Peyer's patch (tissue), 4 donors: Measurements from ENCODE around the gene PPFIA1. TPM values are rescaled to one million over a fixed set of nuclear protein-coding genes. Genes with fewer than 3 reads are reported as not detected.

Experiments
- DNase-seq, 3 donors: peaks; one replicate each; pipeline ENCODE4 v3.0.0-alpha.2; 2017 to 2019
- H3K27ac ChIP-seq, 4 donors: fragments of 200-600 bp; sonication (generic); one replicate each; pipeline ENCODE4 v1.5.1; 2016 to 2019
- H3K27me3 ChIP-seq, 2 donors: fragments of 200-600 bp; sonication (generic); one replicate each; pipeline ENCODE4 v1.5.1; 2019
- H3K36me3 ChIP-seq, 3 donors: fragments of 200-600 bp; sonication (generic); one replicate each; pipeline ENCODE4 v1.5.1; 2016 to 2019
- H3K4me1 ChIP-seq, 4 donors: fragments of 200-600 bp; sonication (generic); one replicate each; pipeline ENCODE4 v1.5.1; 2016 to 2019
- H3K4me3 ChIP-seq, 4 donors: fragments of 200-600 bp; sonication (generic); 1 replicate in 3 of 4; 2 replicates in 1 of 4; pipeline ENCODE4 v1.5.1; 2016 to 2019; ENCODE audit warnings: mild to moderate bottlenecking in 1 of 4
- H3K9me3 ChIP-seq, 4 donors: fragments of 200-600 bp; sonication (generic); one replicate each; pipeline ENCODE4 v1.5.1; 2016 to 2019; ENCODE audit warnings: mild to moderate bottlenecking in 1 of 4
- POLR2A ChIP-seq, 2 donors: fragments of 450-650 bp; IDR thresholded peaks; one replicate each; pipeline ENCODE4 v1.5.1; 2017; ENCODE audit warnings: antibody characterized with exemption in 2 of 2, mild to moderate bottlenecking in 2 of 2, moderate library complexity in 2 of 2
- total RNA-seq, 4 donors: library from RNA; depleted of rRNA; stranded (reverse); fragments of >200 nt; gene quantifications; one replicate each; pipeline ENCODE4 v1.1.0, GENCODE V29; 2016
- TF ChIP-seq, protein P1 (sequence below), 6 experiments: fragments of 450-650 bp in 4 of 6; fragments of 200-600 bp in 2 of 6; sonication (generic) in 1 of 6; IDR thresholded peaks; one replicate each; pipeline ENCODE4 v1.5.1; 2017 to 2019; ENCODE audit warnings: antibody characterized with exemption in 6 of 6, mild to moderate bottlenecking in 3 of 6, moderate library complexity in 1 of 6

Gene PPFIA1
- total RNA-seq, 4 donors from 2014 or later: 45.5 to 111 (median 71.4) TPM

GRCh38 chr11:70419307-70420007 is 149.0 kb downstream of the PPFIA1 start:
- H3K4me1 ChIP-seq: no peaks in the 10 kb centered on the region
- TF ChIP-seq, protein P1, sequence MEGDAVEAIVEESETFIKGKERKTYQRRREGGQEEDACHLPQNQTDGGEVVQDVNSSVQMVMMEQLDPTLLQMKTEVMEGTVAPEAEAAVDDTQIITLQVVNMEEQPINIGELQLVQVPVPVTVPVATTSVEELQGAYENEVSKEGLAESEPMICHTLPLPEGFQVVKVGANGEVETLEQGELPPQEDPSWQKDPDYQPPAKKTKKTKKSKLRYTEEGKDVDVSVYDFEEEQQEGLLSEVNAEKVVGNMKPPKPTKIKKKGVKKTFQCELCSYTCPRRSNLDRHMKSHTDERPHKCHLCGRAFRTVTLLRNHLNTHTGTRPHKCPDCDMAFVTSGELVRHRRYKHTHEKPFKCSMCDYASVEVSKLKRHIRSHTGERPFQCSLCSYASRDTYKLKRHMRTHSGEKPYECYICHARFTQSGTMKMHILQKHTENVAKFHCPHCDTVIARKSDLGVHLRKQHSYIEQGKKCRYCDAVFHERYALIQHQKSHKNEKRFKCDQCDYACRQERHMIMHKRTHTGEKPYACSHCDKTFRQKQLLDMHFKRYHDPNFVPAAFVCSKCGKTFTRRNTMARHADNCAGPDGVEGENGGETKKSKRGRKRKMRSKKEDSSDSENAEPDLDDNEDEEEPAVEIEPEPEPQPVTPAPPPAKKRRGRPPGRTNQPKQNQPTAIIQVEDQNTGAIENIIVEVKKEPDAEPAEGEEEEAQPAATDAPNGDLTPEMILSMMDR (IDR thresholded peaks at IDR 0.05): no peak
- no peak for TF ChIP-seq POLR2A (IDR thresholded peaks at IDR 0.05)
- no peaks in the 10 kb centered on the region for H3K9me3 ChIP-seq
- DNase-seq: no peak
- no peak overlapping the region for H3K27ac ChIP-seq
- H3K4me3 ChIP-seq: no peak overlapping the region
- H3K27me3 ChIP-seq: no peaks in the 10 kb centered on the region
- H3K36me3 ChIP-seq: peaks cover 0 to 94% (median 0%) of the 10 kb centered on the region in 3 donors

GRCh38 chr11:70420008-70420464 is 149.5 kb downstream of the PPFIA1 start:
- no peaks in the 10 kb centered on the region for H3K27me3 ChIP-seq
- H3K4me1 ChIP-seq: no peaks in the 10 kb centered on the region
- no peak overlapping the region for H3K27ac ChIP-seq
- no peaks in the 10 kb centered on the region for H3K9me3 ChIP-seq
- TF ChIP-seq, protein P1 (IDR thresholded peaks at IDR 0.05): no peak
- no peak for TF ChIP-seq POLR2A (IDR thresholded peaks at IDR 0.05)
- H3K4me3 ChIP-seq: no peak overlapping the region
- peaks cover 0 to 94% (median 0%) of the 10 kb centered on the region in 3 donors for H3K36me3 ChIP-seq
- DNase-seq: no peak

GRCh38 chr11:70420496-70420895 is 150.0 kb downstream of the PPFIA1 start:
- peaks cover 0 to 94% (median 0%) of the 10 kb centered on the region in 3 donors for H3K36me3 ChIP-seq
- no peaks in the 10 kb centered on the region for H3K27me3 ChIP-seq
- H3K9me3 ChIP-seq: no peaks in the 10 kb centered on the region
- no peaks in the 10 kb centered on the region for H3K4me1 ChIP-seq
- no peak overlapping the region for H3K27ac ChIP-seq
- H3K4me3 ChIP-seq: no peak overlapping the region
- no peak for TF ChIP-seq POLR2A (IDR thresholded peaks at IDR 0.05)
- TF ChIP-seq, protein P1 (IDR thresholded peaks at IDR 0.05): no peak
- no peak for DNase-seq

- DNase-seq: no peak
- no peak overlapping the region for H3K4me3 ChIP-seq
- H3K4me1 ChIP-seq: no peaks in the 10 kb centered on the region
- TF ChIP-seq, protein P1 (IDR thresholded peaks at IDR 0.05): no peak
- no peak for TF ChIP-seq POLR2A (IDR thresholded peaks at IDR 0.05)
- H3K36me3 ChIP-seq: peaks cover 0 to 94% (median 0%) of the 10 kb centered on the region in 3 donors
- no peak overlapping the region for H3K27ac ChIP-seq
- H3K27me3 ChIP-seq: no peaks in the 10 kb centered on the region
- H3K9me3 ChIP-seq: no peaks in the 10 kb centered on the region
Measured at GRCh38 chr11:70421123-70421522, 150.6 kb downstream of the PPFIA1 start.

- Histone ChIP-seq H3K27ac (no peak overlapping the region), H3K4me1 (no peaks in the 10 kb centered on the region), H3K27me3 (no peaks in the 10 kb centered on the region), H3K4me3 (no peak overlapping the region), H3K36me3 (peaks cover 0 to 94% (median 0%) of the 10 kb centered on the region in 3 donors), H3K9me3 (no peaks in the 10 kb centered on the region)
- TF ChIP-seq, protein P1 (IDR thresholded peaks at IDR 0.05): no peak
- no peak for TF ChIP-seq POLR2A (IDR thresholded peaks at IDR 0.05)
- no peak for DNase-seq
Measured at GRCh38 chr11:70422692-70423522, 152.4 kb downstream of the PPFIA1 start.
